T follicular helper cell (primary cell): ENCODE results near the gene CNDP1.
A peak's percentile ranks its signal among the peaks of the same experiment; 100 is the strongest.
"Not testable (repeated sequence)": the region's sequence is repeated elsewhere in the genome, so short reads cannot be mapped to it uniquely, and the experiment has no call there.

Experiments used
- DNase-seq: peaks from one replicate; pipeline ENCODE4 v3.0.0-alpha.2; 2020; ENCODE audit warnings: low read depth

CNDP1 gene

DNA sequence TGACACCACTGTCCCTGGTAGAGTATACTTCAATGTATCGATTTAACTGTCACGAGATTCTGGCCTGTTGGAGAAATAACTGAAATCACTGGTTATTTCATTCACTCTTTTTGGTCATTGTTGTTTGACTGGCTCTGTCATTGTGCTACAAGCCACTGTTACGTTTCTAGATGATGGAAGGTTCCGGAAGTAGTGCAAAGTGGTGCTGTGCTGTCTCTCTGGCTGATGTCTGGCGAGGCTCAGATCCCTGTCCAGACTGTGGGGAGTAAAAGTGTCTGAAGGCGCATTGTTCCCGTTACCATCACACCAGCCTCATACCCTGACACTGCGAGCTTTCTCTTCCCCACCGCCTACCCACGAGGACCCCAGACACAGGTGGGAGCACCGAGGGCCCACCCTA is 11.7 kb downstream of the CNDP1 start:
- DNase-seq = no peak

DNA sequence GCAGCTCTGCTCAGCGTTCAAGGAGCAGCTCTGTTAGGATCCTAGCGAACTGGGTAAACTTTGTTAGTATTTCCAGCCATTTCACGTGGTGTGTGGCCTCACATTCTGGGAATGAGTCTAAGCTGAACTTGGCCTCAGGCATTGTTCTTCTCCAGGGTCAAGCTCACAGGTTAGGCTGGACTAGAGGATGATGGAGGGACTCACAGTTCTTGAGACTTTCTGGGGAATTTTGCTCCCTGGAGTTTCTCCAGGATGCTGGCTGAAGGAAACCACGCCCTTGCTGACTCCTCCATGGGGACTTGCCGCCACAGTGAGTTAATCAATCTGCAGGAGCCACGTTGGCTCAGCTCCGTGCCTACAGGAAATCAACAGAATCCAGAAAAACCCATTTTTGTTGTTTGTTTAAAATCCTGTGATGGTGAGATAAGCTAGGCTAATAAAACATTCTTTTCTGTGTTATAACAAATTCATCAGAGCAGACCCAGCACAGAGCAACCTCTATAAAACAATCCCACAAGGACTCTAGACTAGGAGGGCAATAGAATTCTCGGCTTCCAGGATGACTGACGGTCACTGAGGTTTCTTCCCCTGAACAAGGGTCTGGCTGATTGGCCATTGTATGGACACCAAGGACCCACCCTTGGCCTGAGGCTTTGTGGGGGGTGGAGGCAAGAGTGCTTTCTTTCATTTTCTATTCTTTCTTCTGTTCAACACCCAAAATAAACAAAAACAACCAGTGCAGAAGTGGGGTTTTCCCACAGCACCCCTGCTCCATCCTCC is 12.6 kb downstream of the CNDP1 start:
- DNase-seq = no peak

DNA sequence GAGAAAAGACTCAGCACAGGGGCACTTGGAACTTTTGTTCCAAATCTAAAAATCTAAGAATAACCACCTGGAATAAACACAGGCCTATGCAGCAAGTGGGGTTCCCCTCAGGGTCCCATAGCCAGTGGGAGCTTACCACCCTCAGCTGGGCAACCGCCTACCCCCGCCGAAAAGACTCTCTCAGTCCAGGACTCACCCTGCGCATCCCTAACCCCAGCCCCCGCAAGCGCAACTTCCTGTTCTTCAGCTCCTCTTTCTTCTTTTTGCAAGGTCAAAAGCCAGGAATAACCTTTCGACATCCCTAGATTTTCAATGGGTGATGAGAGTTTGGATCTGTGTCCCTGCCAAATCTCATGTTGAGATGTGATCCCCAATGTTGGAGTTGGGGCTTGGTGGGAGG is 13.6 kb downstream of the CNDP1 start:
- no peak for DNase-seq

DNA sequence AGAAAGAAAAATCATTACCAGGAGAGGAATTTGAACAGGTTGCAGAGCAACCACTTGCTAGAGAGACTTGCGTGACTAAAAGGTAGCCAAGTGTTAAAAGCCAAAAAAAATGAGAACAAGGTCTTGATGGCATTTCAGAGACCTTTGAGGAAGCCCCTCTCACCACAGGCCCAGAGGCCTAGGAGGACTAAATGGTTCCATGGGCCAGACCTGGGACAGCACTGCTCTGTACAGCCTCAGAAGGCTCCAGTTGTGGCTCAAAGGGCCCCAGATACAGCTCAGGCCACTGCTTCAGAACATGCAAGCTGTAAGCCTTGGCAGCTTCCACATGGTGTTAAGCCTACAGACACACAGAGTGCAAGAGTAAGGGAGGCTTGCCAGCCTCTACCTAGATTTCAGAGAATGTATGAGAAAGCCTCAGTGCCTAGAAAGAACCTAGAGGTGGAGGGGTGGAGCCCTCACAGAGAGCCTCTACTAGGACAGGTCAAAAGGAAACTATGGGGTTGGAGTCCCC is 15.3 kb downstream of the CNDP1 start:
- DNase-seq = no peak

DNA sequence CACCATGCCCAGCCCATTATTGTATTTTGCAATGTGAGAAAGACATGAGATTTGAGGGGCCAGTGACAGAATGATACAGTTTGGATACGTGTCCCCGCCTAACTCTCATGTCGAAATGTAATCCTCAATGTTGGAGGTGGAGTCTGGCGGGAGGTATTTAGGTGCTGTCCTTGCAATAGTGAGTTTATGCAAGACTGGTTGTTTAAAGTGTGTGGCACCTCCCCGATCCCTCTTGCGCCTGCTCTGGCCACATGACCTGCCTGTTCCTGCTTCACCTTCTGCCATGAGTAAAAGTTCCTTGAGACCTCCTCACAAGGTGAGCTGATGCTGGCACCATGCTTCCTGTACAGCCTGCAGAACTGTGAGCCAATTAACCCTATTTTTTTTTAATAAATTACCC is 16.6 kb downstream of the CNDP1 start:
- DNase-seq = no peak

DNA sequence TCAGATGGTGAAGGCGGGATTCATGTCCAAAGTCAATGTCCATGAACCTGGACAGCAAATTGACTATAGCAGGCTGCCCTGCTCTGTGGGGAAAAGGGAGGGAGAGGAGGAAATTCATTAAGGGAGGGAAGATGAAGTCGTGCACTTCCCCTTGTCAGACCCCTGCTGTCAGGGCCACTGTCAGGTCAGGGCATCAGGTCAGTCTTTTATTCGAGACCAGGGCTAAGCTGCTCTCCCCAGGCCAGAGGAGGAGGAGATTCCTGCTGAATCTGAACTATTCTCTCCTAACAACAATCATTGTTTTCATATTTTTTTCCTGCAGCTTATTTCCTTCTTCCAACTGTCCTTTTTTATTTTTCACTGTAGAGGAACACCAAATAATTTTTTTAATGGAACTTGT is 17.2 kb downstream of the CNDP1 start:
- DNase-seq = no peak

DNA sequence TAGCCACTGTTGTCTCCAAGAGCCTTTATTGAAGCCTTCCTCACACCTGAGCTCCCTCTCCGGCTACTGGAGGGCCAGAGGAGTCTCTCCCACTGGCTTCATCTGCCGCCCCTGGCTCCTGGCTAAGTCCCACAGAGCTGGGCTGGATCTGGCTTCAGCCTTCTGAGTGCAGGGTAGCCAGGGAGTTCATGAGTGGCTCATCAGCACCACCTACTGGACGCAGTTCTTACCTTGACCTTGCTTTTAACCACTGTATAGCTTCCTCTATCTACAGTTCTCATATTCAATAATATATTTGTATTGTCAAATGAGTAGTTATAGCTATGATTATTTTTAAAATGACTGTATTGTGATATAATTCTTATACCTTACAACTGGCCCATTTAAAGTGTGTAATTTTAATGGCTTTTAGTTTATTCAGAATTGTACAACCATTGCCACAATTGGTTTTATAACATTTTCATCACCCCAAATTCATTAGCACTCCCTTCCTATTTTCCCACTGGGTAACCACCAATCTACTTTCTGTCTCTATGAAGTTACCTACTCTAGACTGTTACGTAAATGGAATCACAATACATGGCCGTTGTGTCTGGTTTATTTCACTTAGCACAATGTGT is 17.7 kb downstream of the CNDP1 start:
- peak; percentile 64 for DNase-seq

DNA sequence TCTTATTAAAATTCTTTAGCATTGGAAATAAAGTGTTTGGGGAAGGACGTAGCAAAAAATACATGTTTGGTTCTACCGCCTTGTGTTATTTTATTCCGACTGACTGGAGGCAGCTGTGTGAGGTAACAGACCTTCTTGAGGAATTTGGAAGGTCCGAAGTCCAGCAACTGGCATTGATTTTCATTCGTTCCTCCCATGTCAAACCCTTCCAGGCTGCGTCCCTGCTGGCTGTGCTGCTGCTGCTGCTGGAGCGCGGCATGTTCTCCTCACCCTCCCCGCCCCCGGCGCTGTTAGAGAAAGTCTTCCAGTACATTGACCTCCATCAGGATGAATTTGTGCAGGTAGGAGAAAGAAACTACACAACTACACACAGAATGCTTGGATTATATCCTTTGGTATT is 21.8 kb downstream of the CNDP1 start:
- DNase-seq = no peak

DNA sequence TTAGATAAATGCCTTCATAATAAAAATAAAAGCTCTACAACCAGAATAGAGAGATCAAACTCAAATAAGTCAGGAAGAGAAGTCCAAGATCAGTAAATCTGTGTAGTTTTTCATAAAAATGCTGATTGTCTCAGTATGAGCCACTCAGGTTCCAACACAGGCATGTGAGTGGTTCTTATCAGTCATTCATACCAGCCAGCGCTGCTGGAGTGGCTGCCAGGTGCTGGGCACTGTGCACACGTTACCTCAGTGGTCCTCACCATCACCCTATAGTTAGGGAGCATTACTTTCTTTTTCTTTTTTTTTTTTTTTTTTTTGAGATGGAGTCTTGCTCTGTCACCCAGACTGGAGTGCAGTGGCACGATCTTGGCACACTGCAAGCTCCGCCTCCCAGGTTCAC is 23.8 kb downstream of the CNDP1 start:
- DNase-seq = no peak

DNA sequence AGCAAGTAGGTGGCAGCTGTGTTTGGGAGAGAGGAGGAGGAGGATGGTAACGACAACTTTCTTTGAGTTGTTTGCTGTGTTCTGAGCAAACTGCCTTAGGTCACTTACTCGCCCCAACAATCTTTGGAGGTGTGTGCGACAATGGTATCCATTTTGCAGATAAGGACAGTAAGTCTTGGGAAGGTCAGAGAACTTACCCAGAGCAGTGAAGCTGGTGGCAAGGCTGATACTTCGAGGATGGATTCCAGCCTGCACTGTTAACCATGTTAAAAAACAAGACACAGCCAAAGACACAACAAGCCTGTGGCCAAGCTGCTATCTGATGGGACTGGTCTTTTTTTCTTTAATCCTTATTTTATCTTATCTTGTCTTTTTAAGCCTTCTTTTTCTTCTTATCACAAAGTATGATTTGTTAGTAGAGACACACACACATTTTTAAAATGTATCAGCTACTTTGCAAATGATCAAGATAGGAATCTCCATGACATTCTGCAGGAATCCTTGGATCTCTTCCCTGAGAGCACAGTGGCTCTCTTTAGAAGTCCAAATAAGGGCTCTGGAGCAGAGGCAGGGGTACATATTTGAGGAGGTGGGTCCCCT is 27.9 kb downstream of the CNDP1 start:
- DNase-seq = no peak

DNA sequence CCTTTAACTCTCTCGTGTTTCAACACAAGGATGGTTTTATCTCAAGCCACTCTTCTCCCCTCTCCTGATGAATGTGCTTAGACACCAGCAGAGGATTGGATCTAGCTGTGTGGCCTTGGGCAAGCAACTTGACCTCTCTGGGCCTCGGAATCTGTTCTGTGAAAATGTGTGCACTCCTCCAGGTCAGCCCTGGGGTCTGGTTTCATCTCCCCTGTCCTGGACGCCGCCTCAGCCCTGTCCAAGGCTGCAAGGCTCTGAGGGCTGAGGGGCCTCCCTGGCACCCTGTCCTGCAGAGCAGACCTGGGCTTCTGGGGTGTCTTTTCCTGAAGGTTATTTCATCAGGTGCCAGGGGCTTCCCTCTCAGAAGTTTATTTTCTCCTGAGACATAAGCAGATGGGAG is 28.5 kb downstream of the CNDP1 start:
- DNase-seq = no peak

DNA sequence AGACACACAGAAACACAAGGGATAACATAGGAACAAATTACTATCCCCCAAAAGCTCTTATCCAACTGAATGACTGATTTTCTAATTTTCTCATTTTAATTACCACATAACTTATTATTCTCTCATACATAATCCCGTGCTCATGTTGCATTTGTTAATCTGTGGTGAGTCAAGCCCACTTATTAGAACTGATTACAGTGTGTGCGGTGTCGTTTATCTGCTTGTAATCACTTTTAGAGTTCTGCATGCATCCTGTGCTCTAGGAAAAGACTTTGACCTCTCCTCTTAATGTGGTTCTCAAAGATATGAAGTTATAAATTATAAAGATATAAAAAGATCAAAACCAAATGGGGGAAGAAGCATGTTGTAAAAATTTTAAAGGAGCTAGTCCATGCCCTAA is 29.7 kb downstream of the CNDP1 start:
- DNase-seq = no peak

DNA sequence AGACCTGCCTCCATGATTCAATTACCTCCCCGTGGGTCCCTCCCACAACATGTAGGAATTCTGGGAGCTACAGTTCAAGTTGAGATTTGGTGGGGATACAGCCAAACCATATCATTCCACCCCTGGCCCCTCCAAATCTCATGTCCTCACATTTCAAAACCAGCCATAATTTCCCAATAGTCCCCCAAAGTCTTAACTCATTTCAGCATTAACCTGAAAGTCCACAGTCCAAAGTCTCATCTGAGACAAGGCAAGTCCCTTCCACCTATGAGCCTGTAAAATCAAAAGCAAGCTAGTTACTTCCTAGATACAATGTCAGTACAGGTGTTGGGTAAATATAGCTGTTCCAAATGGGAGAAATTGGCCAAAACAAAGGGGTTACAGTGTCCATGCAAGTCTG is 30.9 kb downstream of the CNDP1 start:
- not testable (repeated sequence) for DNase-seq

DNA sequence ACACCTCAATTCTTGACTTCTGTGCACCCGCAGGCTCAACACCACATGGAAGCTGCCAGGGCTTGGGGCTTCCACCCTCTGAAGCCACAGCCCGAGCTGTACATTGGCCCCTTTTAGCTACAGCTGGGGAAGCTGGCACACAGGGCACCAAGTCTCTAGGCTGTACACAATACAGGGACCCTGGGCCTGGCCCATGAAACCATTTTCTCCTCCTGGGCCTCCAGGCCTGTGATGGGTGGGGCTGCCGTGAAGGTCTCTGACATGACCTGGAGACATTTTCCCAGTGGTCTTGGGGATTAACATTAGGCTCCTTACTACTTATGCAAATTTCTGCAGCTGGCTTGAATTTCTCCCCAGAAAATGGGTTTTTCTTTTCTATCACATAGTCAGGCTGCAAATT is 31.7 kb downstream of the CNDP1 start:
- not testable (repeated sequence) for DNase-seq

DNA sequence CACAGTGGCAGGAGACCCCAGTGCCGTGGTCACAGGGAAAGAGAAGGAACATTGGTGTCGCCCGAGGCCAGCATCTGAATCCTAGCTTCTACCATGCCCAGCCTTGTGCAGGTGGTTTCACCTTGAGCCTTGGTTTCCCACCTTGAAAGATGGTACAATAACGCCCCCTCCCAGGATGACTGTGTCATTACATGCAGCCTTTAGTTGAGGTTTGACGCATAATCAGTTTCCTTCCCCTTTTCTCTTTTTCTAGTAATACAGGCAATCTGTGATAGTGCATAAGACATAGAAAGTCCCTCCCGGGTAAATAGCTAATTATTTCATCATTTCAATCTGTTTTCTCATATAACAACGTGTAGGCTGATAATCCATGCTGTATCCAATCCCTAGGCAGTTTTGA is 33.5 kb downstream of the CNDP1 start:
- no peak for DNase-seq

DNA sequence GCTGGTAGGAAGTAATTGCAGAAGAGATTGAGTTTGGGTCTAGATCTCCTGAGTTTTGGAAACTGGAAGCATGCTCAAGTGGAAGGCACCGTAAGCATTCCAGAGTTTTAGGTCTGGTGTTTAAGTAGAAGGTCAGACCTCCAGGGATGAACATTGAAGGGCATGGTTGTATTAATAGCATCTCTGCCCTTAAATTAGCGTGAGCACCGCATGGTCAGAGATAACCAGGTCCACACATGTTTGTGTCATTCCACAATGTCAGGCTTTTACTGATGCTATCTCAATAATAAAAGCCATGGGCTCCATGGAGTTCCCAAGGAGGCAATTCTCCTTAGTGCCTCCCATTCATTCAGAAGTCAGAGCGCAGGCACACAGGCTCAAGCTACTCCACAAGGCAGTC is 35.1 kb downstream of the CNDP1 start:
- DNase-seq = no peak

DNA sequence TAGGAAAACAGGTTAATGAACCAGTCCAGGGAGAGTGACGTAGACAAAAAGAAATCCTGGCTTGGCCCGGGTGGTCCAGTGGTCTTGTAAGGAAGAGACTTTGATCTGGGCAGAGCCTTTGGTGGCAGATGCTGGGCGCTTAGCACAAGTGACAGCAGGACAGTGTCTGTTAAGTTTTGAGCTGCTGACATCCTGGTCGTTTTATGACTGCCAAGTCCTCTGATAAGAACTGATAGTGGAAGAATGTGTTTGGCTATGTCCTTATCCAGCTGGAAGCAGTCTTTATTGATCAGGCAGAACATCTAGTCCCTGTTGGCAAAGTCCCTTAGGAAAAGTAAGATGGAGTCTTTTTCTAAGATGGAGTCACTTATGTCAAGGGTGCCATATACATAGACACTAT is 36.0 kb downstream of the CNDP1 start:
- no peak for DNase-seq

DNA sequence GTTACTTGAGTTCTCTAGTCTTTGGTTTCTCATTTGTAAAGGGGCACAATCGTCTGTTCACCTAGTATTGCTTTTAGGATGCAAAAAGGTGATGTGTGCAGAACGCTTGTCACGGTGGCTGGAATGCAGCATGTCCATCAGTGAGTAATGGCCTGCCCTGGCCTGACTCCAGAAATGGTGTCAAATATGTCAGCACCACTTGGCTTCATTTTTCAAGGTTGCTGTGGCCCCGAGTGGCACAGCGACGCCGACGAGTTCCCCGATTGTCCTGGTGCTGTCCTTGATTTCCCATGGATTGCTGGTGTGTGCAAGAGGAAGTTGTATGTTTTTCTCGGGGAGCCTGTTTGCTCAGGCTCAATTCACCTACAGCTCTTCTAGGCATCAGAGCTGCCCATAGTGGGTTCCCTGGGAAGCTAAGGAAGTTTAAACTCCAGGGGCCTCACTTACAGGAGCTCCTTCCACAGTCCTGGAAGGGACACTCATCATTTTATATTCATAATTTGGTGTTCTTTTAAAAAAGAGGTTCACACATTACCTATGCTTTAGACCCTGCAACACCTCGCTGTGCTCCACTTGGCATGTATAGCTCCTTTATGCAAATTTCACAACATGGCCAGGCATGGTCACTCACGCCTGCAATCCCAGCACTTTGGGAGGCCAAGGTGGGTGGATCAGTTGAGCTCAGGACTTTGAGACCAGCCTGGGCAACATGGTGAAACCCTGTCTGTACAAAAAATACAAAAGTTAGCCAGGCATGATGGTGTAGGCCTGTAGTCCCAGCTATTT is 37.8 kb downstream of the CNDP1 start:
- DNase-seq = no peak

DNA sequence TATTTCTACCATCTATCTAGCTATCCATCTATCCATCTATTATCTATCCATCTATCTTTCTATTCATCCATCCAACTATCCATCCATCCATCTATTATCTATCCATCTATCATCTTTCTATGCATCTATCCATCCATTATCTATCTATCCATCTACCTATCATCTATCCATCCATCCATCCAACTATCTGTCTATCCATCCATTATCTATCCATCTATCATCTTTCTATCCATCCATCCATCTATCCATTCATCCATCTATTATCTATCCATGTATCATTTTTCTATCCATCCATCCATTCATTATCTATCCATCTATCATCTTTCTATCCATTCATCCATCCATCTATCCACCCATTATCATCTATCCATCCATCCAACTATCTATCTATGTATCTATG is 38.8 kb downstream of the CNDP1 start:
- DNase-seq = no peak

DNA sequence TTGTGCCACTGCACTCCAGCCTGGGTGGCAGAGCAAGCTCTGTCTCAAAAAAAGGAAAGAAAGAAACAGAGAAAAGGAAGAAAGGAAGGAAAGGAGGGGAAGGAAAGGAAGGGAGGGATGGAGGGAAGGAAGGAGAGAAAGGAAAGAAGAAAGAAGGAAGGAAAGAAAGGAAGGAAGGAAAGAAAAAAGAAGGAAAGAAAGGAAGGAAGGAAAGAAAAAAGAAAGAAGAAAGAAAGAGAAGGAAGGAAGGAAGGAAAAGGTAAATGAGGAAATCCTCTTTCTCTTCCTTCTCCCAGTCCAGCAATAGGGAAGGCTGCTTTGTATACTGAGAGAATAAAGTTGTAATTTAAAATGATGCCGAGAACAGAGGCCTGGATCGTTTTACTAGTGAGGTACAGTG is 40.6 kb downstream of the CNDP1 start:
- DNase-seq = no peak

DNA sequence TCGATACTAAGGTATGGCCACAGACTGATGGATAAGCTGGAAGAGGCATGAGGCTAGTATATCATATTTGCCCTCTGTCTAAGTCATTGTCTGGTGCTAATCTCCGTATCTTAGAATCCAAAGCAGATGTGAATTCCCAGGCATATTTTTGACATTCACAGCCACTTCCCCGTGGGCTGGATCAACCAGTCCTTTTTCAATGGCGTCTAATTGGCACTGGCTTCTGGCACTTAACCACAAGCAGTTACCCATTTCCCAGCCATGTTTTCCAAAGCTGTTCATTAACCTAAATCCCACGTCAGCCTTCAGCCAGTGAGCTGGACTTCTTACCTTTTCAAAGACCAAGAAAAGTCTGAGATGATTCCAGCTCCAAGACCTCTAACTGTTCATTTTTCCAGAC is 42.7 kb downstream of the CNDP1 start:
- DNase-seq = no peak

DNA sequence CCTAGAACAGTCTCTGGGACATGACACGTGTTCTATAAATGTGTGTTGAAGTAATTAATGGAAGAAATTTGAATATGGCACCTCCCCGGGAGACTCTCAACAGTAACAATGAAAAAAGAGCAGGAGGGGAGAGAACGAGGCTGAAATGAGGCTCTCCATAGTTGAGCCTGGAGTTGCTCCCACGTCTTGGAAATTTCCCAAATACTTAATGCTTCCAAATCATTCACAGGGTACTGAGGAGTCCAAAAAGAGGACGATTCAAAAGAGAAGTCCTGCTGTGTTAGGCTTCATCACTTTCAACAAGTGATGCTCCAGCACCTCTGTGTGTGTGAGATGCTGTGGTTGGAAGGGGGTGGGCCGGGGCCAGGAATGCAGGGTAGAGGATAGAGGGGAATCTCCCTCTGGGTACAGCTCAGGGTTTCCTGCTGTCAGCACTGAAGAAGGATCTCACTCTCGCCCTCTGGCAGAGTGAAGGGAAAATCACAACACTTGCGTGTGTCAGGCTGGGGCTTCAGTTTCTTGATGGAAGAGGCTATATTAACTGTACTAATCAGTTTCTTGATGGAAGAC is 45.3 kb downstream of the CNDP1 start:
- no peak for DNase-seq
